Epithelial cell of proximal tubule (primary cell): Measurements from ENCODE around the gene CCDC138. TPM values are rescaled to one million over a fixed set of nuclear protein-coding genes. Genes with fewer than 3 reads are reported as not detected.
A peak's percentile ranks its signal among the peaks of the same experiment; 100 is the strongest.

Source experiments
- DNase-seq: peaks from one replicate; pipeline ENCODE4 v3.0.0-alpha.2; 2011; ENCODE audit warnings: low read depth
- H3K4me3 ChIP-seq: 2 replicates; pipeline ENCODE4 v1.5.1; 2011; ENCODE audit warnings: low read depth, mild to moderate bottlenecking, low read length
- CTCF ChIP-seq: conservative IDR thresholded peaks from 2 replicates; pipeline ENCODE4 v1.5.1; 2012; ENCODE audit warnings: low read depth, mild to moderate bottlenecking, low read length
- total RNA-seq: library from RNA; depleted of rRNA; stranded (reverse); fragments of >200 nt; gene quantifications from 2 replicates; pipeline ENCODE4 v1.2.3, GENCODE V29; 2015

CCDC138 gene
- total RNA-seq, 1 donor from 2014 or later: 9.7 TPM

GRCh38 chr2:108866041-108866440, 79.5 kb downstream of the CCDC138 start:
- no peak for DNase-seq
- no peak overlapping the region for H3K4me3 ChIP-seq
- TF ChIP-seq CTCF: no peak

- no peak overlapping the region for H3K4me3 ChIP-seq
- no peak for TF ChIP-seq CTCF
- DNase-seq: no peak
Observed at GRCh38 chr2:108868911-108869310, 82.3 kb downstream of the CCDC138 start.

- no peak for TF ChIP-seq CTCF
- no peak for DNase-seq
- no peak overlapping the region for H3K4me3 ChIP-seq
Observed at GRCh38 chr2:108869542-108869941, 83.0 kb downstream of the CCDC138 start.

- H3K4me3 ChIP-seq: no peak overlapping the region
- DNase-seq: no peak
- TF ChIP-seq CTCF: no peak
Observed at GRCh38 chr2:108870069-108870644, 83.6 kb downstream of the CCDC138 start.

GRCh38 chr2:108877506-108877905, 90.9 kb downstream of the CCDC138 start:
- no peak for DNase-seq
- peak; percentile 14 for TF ChIP-seq CTCF
- H3K4me3 ChIP-seq: no peak overlapping the region

GRCh38 chr2:108878276-108878675, 91.7 kb downstream of the CCDC138 start:
- TF ChIP-seq CTCF: no peak
- DNase-seq: no peak

GRCh38 chr2:108884619-108885018, 98.0 kb downstream of the CCDC138 start:
- TF ChIP-seq CTCF: no peak
- H3K4me3 ChIP-seq: no peak overlapping the region
- DNase-seq: no peak

More at GRCh38 chr2:108878276-108878675, 91.7 kb downstream of the CCDC138 start:
- no peak overlapping the region for H3K4me3 ChIP-seq
